HG03135 (cell line): ENCODE measurements around the gene NR6A1.

Source experiments
- ATAC-seq: cut with Tn5 transposase; IDR thresholded peaks from one replicate; pipeline ENCODE4 v1.9.1; 2021; ENCODE audit warnings: mild to moderate bottlenecking, moderate library complexity; ENCODE audit not compliant: unreplicated experiment

NR6A1 gene

GRCh38 chr9:124541824-124542223 is 229.3 kb downstream of the NR6A1 start:
- no peak for ATAC-seq

GRCh38 chr9:124537926-124538325 is 233.2 kb downstream of the NR6A1 start:
- ATAC-seq, result no peak

GRCh38 chr9:124535846-124536245 is 235.3 kb downstream of the NR6A1 start:
- no peak for ATAC-seq

GRCh38 chr9:124532897-124533296 is 238.2 kb downstream of the NR6A1 start:
- no peak for ATAC-seq

- no peak for ATAC-seq
Observed at GRCh38 chr9:124531115-124531514, 240.0 kb downstream of the NR6A1 start.

GRCh38 chr9:124530246-124530645 is 240.9 kb downstream of the NR6A1 start:
- no peak for ATAC-seq

- no peak for ATAC-seq
Observed at GRCh38 chr9:124527781-124528180, 243.3 kb downstream of the NR6A1 start.

- no peak for ATAC-seq
Observed at GRCh38 chr9:124526174-124526573, 244.9 kb downstream of the NR6A1 start.

- ATAC-seq, result no peak
Observed at GRCh38 chr9:124522121-124523098, 248.7 kb downstream of the NR6A1 start.

- ATAC-seq, result no peak
Observed at GRCh38 chr9:124521142-124521541, 250.0 kb downstream of the NR6A1 start.

GRCh38 chr9:124520206-124520596 is 250.9 kb downstream of the NR6A1 start:
- no peak for ATAC-seq

GRCh38 chr9:124518116-124518515 is 253.0 kb downstream of the NR6A1 start:
- no peak for ATAC-seq

- ATAC-seq, result no peak
Observed at GRCh38 chr9:124517600-124517999, 253.5 kb downstream of the NR6A1 start.

GRCh38 chr9:124514874-124515273 is 256.2 kb downstream of the NR6A1 start:
- no peak for ATAC-seq

GRCh38 chr9:124514125-124514524 is 257.0 kb downstream of the NR6A1 start:
- no peak for ATAC-seq

GRCh38 chr9:124513376-124513994 is 257.6 kb downstream of the NR6A1 start:
- no peak for ATAC-seq

- ATAC-seq, result no peak
Observed at GRCh38 chr9:124512806-124513204, 258.3 kb downstream of the NR6A1 start.

- no peak for ATAC-seq
Observed at GRCh38 chr9:124511891-124512805, 259.0 kb downstream of the NR6A1 start.

GRCh38 chr9:124511426-124511840 is 259.7 kb downstream of the NR6A1 start:
- ATAC-seq, result no peak

- no peak for ATAC-seq
Observed at GRCh38 chr9:124510650-124511425, 260.3 kb downstream of the NR6A1 start.
